Calu3 (cell line): Measurements from ENCODE around the gene RFTN1. TPM values are rescaled to one million over a fixed set of nuclear protein-coding genes. Genes with fewer than 3 reads are reported as not detected.

Experiments used
- BruUV-seq: library from RNA; stranded (reverse); fragments of 400-500 nt; replicated peaks from 2 replicates; lab custom pipeline; 2021; lab: Mats Ljungman, UMichigan
- CTCF ChIA-PET: fragments of 300-600 bp; sonication (Branson Sonifier 250); formaldehyde crosslinking; loops from one replicate; lab custom pipeline; 2022; ENCODE audit warnings: antibody characterized with exemption; lab: Charles Lee
- DNase-seq: peaks from one replicate; pipeline ENCODE4 v3.0.0; 2022
- H3K27ac Mint-ChIP-seq: one replicate; pipeline ENCODE4 v1.8.0; 2022; ENCODE audit warnings: mixed read lengths; ENCODE audit not compliant: unreplicated experiment
- H3K27me3 Mint-ChIP-seq: one replicate; pipeline ENCODE4 v1.8.0; 2022; ENCODE audit warnings: mixed read lengths; ENCODE audit not compliant: unreplicated experiment
- H3K36me3 Mint-ChIP-seq: one replicate; pipeline ENCODE4 v1.8.0; 2022; ENCODE audit warnings: mild to moderate bottlenecking, moderate library complexity, mixed read lengths; ENCODE audit not compliant: insufficient read depth, unreplicated experiment
- H3K4me1 Mint-ChIP-seq: one replicate; pipeline ENCODE4 v1.8.0; 2022; ENCODE audit warnings: mild to moderate bottlenecking, low read depth, mixed read lengths; ENCODE audit not compliant: unreplicated experiment
- H3K4me3 Mint-ChIP-seq: one replicate; pipeline ENCODE4 v1.8.0; 2022; ENCODE audit warnings: mild to moderate bottlenecking, low read depth, moderate library complexity, mixed read lengths; ENCODE audit not compliant: unreplicated experiment
- H3K9me3 Mint-ChIP-seq: one replicate; pipeline ENCODE4 v1.8.0; 2022; ENCODE audit warnings: low read depth, mixed read lengths; ENCODE audit not compliant: unreplicated experiment
- CTCF ChIP-seq: fragments of 200-600 bp; IDR thresholded peaks from one replicate; pipeline ENCODE4 v1.8.0; 2022; ENCODE audit warnings: antibody characterized with exemption; ENCODE audit not compliant: unreplicated experiment
- intact Hi-C: fragments of 100-400 bp; cut with micrococcal nuclease; formaldehyde crosslinking; loops from one replicate; pipeline ENCODE4 v1.10.0; 2022; ENCODE audit not compliant: unreplicated experiment
- total RNA-seq: library from RNA; stranded (reverse); gene quantifications from 2 replicates; pipeline ENCODE4 v1.2.3, GENCODE V29; 2022

The RFTN1 gene
- total RNA-seq, 1 experiment from 2014 or later: 1.6 TPM

- Mint-ChIP-seq H3K27ac (no peak overlapping the region), H3K36me3 (no peaks in the 10 kb centered on the region), H3K27me3 (no peaks in the 10 kb centered on the region), H3K4me3 (no peak overlapping the region), H3K4me1 (peaks cover 26% of the 10 kb centered on the region), H3K9me3 (no peaks in the 10 kb centered on the region)
- no TSS peak for BruUV-seq
- CTCF ChIA-PET: no interaction called here
- intact Hi-C loops: no loop called here
- DNase-seq: no peak
- no peak for TF ChIP-seq CTCF
These were observed 28.5 kb downstream of the RFTN1 start for GRCh38 chr3:16484984-16485383.

GRCh38 chr3:16484216-16484615, 29.3 kb downstream of the RFTN1 start:
- CTCF ChIA-PET: no interaction called here
- H3K4me3 Mint-ChIP-seq: no peak overlapping the region
- DNase-seq: no peak
- no peak overlapping the region for H3K27ac Mint-ChIP-seq
- H3K36me3 Mint-ChIP-seq: no peaks in the 10 kb centered on the region
- intact Hi-C loops: no loop called here
- H3K9me3 Mint-ChIP-seq: no peaks in the 10 kb centered on the region
- TF ChIP-seq CTCF: no peak
- no TSS peak for BruUV-seq
- peaks cover 21% of the 10 kb centered on the region for H3K4me1 Mint-ChIP-seq
- H3K27me3 Mint-ChIP-seq: no peaks in the 10 kb centered on the region

DNA sequence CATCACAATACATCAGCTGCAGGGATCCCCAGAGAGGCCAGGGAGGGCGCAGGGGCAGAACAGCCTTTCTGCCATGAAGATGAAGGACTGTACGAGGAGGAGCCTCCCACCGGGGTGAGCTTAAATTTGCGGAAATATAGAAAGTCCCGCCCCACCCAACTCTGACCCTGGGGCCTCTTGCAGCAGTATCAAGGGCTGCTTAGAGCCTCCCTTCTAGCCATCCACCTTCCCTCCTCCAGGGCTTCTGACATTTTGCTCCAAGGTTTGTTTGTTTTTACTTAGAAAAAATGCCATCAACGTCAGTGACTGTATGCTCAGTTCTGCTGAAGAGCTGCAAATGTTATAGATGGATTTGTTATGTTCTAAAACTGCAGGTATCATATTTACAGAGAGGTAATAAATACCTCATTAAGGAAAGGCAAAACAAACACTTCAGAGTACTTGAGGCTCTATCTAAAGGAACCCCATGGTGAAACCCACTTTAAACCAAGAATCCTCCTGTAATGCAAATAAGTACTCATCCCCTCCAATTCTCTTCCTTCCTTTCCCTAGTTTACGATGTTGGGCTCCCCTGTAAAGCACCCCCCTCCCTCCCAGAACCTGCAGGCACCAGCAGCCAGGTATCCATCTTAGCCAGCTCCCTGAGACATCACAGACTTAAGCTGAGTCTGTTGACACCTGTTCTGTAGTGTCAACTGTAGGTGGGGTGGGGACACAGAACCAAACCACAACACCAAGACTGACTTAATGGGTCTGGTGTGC, 30.5 kb downstream of the RFTN1 start:
- Mint-ChIP-seq H3K36me3 (no peaks in the 10 kb centered on the region), H3K4me1 (peaks cover 21% of the 10 kb centered on the region), H3K4me3 (no peak overlapping the region), H3K27me3 (no peaks in the 10 kb centered on the region), H3K9me3 (no peaks in the 10 kb centered on the region), H3K27ac (no peak overlapping the region)
- intact Hi-C loops: no loop called here
- DNase-seq: no peak
- no peak for TF ChIP-seq CTCF
- no TSS peak for BruUV-seq
- CTCF ChIA-PET: no interaction called here

DNA sequence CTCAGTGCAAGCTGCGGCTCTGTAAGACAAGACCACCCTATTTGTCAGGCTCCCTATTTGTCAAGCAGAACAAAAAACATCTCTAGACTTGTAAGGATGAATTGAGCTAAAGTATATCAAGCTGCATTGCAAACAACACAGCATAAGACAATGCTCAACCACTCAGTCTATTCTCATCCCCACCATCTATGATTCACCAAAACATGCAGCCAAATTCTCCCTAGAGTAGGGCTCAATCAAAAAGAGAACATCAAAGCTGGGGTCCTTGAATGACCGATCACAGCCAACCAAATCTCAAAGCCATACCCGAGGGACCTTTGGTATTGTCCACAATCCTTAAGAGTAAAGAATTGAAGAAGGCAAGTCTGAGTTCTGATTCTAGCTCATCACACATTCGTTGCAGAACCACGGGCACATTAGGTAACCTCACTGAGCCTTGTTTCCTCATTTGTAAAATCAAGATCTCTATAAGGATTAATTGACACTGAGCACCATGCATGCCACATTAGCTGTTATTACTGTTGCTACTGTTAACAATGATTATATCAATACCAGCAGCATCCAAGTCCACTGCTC, 31.2 kb downstream of the RFTN1 start:
- H3K4me1 Mint-ChIP-seq: peaks cover 21% of the 10 kb centered on the region
- CTCF ChIA-PET: no interaction called here
- no TSS peak for BruUV-seq

More for the DNA sequence above, 31.2 kb downstream of the RFTN1 start:
- Mint-ChIP-seq H3K36me3 (no peaks in the 10 kb centered on the region), H3K4me3 (no peak overlapping the region), H3K9me3 (no peaks in the 10 kb centered on the region), H3K27me3 (no peaks in the 10 kb centered on the region), H3K27ac (no peak overlapping the region)
- intact Hi-C loops: no loop called here
- no peak for DNase-seq
- no peak for TF ChIP-seq CTCF
